K562 (cell line): ENCODE data around the gene CACNA1A. TPM values are rescaled to one million over a fixed set of nuclear protein-coding genes. Genes with fewer than 3 reads are reported as not detected.

ENCODE experiments used
- CTCFL ChIP-seq: IDR thresholded peaks from 2 replicates; pipeline ENCODE4 v1.6.1; 2011; ENCODE audit warnings: borderline replicate concordance, low read depth, mild to moderate bottlenecking, moderate library complexity, low read length; ENCODE audit not compliant: insufficient read depth, poor library complexity, severe bottlenecking
- REST ChIP-seq, 2 experiments: fragments of 450-650 bp; formaldehyde crosslinking in 1 of 2; IDR thresholded peaks; 2 replicates each; pipeline versions ENCODE4 v1.4.0 to v1.6.1; 2014 to 2020; ENCODE audit warnings: mild to moderate bottlenecking in 2 of 2, borderline replicate concordance in 1 of 2, low read depth in 1 of 2
- ZNF764 ChIP-seq: fragments of 250-450 bp; sonication (Bioruptor Pico); IDR thresholded peaks from 2 replicates; pipeline ENCODE4 v1.4.0; 2020; ENCODE audit warnings: low read depth, mild to moderate bottlenecking, moderate library complexity
- polyA plus RNA-seq, 8 experiments: library from polyadenylated mRNA; depleted of rRNA in 4 of 8; stranded (reverse) in 5 of 8; unstranded in 3 of 8; fragments of >200 nt; fragmentation: Nextera tagmentation in 2 of 8; fragmentation: Illumina TruSeq in 1 of 8; extraction: Ambion mirVana in 2 of 8; extraction: Trizol in 1 of 8; gene quantifications; 2 replicates each; pipeline versions ENCODE4 v1.2.1 to v1.2.3, GENCODE V29; 2011 to 2014; ENCODE audit warnings: inconsistent platforms in 1 of 8, missing spikeins in 1 of 8
- total RNA-seq, 7 experiments: library from RNA; depleted of rRNA in 6 of 7; stranded (reverse); fragments of >200 nt in 6 of 7; fragmentation: Illumina TruSeq in 2 of 7; extraction: Trizol in 2 of 7; gene quantifications; 2 replicates each; pipeline versions ENCODE4 v1.2.1 to v1.2.3, GENCODE V29; 2011 to 2021; ENCODE audit warnings: low replicate concordance in 1 of 7

The CACNA1A gene
- total and polyA plus RNA-seq, 9 of the 15 experiments (the other 6 are each of a cell fraction or from before 2014, with no cell fraction given), result 0.03 to 0.20 (median 0.09) TPM; not detected in 1

- TF ChIP-seq REST (IDR thresholded peaks at IDR 0.05; ENCODE audit: borderline replicate concordance), result peak; percentile 93
- no peak for TF ChIP-seq REST (CRISPR knock-in tag; IDR thresholded peaks at IDR 0.05; ENCODE audit: low read depth)
- no peak for TF ChIP-seq ZNF764 (CRISPR knock-in tag)
- TF ChIP-seq CTCFL, result no peak
- TF ChIP-seq, all 486 proteins: peak for 3
Observed at GRCh38 chr19:13493516-13494310, 12.6 kb downstream of the CACNA1A start (continued).
